HepG2 (cell line): ENCODE measurements around the gene ITPK1. TPM values are rescaled to one million over a fixed set of nuclear protein-coding genes. Genes with fewer than 3 reads are reported as not detected.

Source experiments
- ATAC-seq: fragments of 200-7000 bp; cut with Tn5 transposase; 3 replicates; pipeline ENCODE4 v1.9.1; 2020; ENCODE audit warnings: mild to moderate bottlenecking, moderate library complexity
- BruUV-seq: library from RNA; stranded (reverse); fragments of 400-500 nt; replicated peaks from 2 replicates; lab custom pipeline; 2021; lab: Mats Ljungman, UMichigan
- CTCF ChIA-PET: fragments of 300-600 bp; formaldehyde crosslinking; extraction: SDS; loops from one replicate; lab custom pipeline; 2021; ENCODE audit warnings: low total read pairs, inconsistent platforms, low intra/inter-chr PET ratio; lab: Yijun Ruan, JAX
- POLR2A ChIA-PET: fragments of 350-600 bp; sonication (Branson Sonifier 250); formaldehyde crosslinking; loops from one replicate; lab custom pipeline; 2020; ENCODE audit warnings: antibody characterized with exemption, inconsistent platforms; lab: Yijun Ruan, JAX
- DNase-seq: peaks from one replicate; pipeline ENCODE4 v3.0.0-alpha.2; 2015; ENCODE audit warnings: low spot score
- FAIRE-seq: peaks from 3 replicates; lab custom pipeline; 2011; peaks lifted over from hg19 to GRCh38; lab: Jason Lieb, UNC
- H2AFZ ChIP-seq: one replicate; pipeline ENCODE4 v1.6.1; 2011; ENCODE audit warnings: low read length, inconsistent platforms
- H3K27ac ChIP-seq: fragments of 300-600 bp; 3 replicates; pipeline ENCODE4 v1.8.0; 2011; ENCODE audit warnings: mixed run types, mild to moderate bottlenecking, mixed read lengths, low read length, inconsistent platforms; ENCODE audit not compliant: insufficient read depth; ENCODE audit errors: extremely low read length
- H3K27me3 ChIP-seq, 2 experiments: fragments of 200-600 bp in 1 of 2; 2 replicates in 1 of 2; 3 replicates in 1 of 2; pipeline versions ENCODE4 v1.6.0 to v1.8.0; 2011; ENCODE audit warnings: low read length in 2 of 2, mild to moderate bottlenecking in 2 of 2, moderate library complexity in 2 of 2, inconsistent platforms in 1 of 2; ENCODE audit not compliant: insufficient read depth in 2 of 2, control insufficient read depth in 1 of 2
- H3K36me3 ChIP-seq, 2 experiments: fragments of 200-600 bp in 1 of 2; replicated peaks in 1 of 2; 2 replicates in 1 of 2; 3 replicates in 1 of 2; pipeline versions ENCODE4 v1.5.1 to v1.8.0; 2011; ENCODE audit warnings: low read length in 2 of 2, inconsistent platforms in 1 of 2; ENCODE audit not compliant: insufficient read depth in 2 of 2, control insufficient read depth in 1 of 2
- H3K4me1 ChIP-seq: 2 replicates; pipeline ENCODE4 v1.5.1; 2012; ENCODE audit warnings: low read length, inconsistent platforms; ENCODE audit not compliant: insufficient read depth
- H3K4me2 ChIP-seq: 2 replicates; pipeline ENCODE4 v1.6.0; 2011; ENCODE audit warnings: low read depth, low read length, inconsistent platforms
- H3K4me3 ChIP-seq, 3 experiments: fragments of 200-600 bp in 1 of 3; sonication (generic), shearing (Covaris generic) in 1 of 3; replicated peaks in 1 of 3; 2 replicates each; pipeline ENCODE4 v1.5.1; 2011 to 2016; ENCODE audit warnings: low read length in 3 of 3, inconsistent platforms in 2 of 3, low read depth in 2 of 3, mild to moderate bottlenecking in 2 of 3, control low read depth in 1 of 3, mixed read lengths in 1 of 3; ENCODE audit not compliant: insufficient read depth in 1 of 3
- H3K79me2 ChIP-seq: one replicate; pipeline ENCODE4 v1.6.1; 2011; ENCODE audit warnings: low read length, inconsistent platforms; ENCODE audit not compliant: insufficient read depth
- H3K9ac ChIP-seq: 2 replicates; pipeline ENCODE4 v1.6.0; 2011; ENCODE audit warnings: mild to moderate bottlenecking, low read depth, low read length, inconsistent platforms; ENCODE audit not compliant: insufficient read depth
- H3K9me3 ChIP-seq: 2 replicates; pipeline ENCODE4 v1.5.1; 2012; ENCODE audit warnings: mild to moderate bottlenecking, low read length
- H4K20me1 ChIP-seq: 2 replicates; pipeline ENCODE4 v1.6.0; 2011; ENCODE audit warnings: inconsistent platforms, mild to moderate bottlenecking, low read length, moderate library complexity; ENCODE audit not compliant: insufficient read depth
- DPF2 ChIP-seq: sonication (generic); formaldehyde crosslinking; IDR thresholded peaks from 2 replicates; pipeline ENCODE4 v1.4.0; 2020; ENCODE audit warnings: mild to moderate bottlenecking, low read depth, missing genetic modification reagents, borderline replicate concordance
- GATAD2A ChIP-seq: IDR thresholded peaks from 2 replicates; pipeline ENCODE4 v1.6.1; 2016
- HNRNPL ChIP-seq: fragments of 200-400 bp; formaldehyde crosslinking; IDR thresholded peaks from 2 replicates; pipeline ENCODE4 v1.6.1; 2017; ENCODE audit warnings: mild to moderate bottlenecking, low read depth, low read length
- MXD4 ChIP-seq: IDR thresholded peaks from 2 replicates; pipeline ENCODE4 v1.6.1; 2016; ENCODE audit warnings: mild to moderate bottlenecking, missing biosample characterization, missing genetic modification reagents
- PRMT3 ChIP-seq: sonication (generic); formaldehyde crosslinking; IDR thresholded peaks from 2 replicates; pipeline ENCODE4 v1.8.1; 2022; ENCODE audit warnings: low read depth, mild to moderate bottlenecking, moderate library complexity, missing genetic modification reagents, borderline replicate concordance
- PTBP1 ChIP-seq: fragments of 200-400 bp; formaldehyde crosslinking; IDR thresholded peaks from 2 replicates; pipeline ENCODE4 v1.6.1; 2018; ENCODE audit warnings: low read length, low read depth; ENCODE audit not compliant: poor library complexity, severe bottlenecking
- RAD51 ChIP-seq: fragments of 450-650 bp; IDR thresholded peaks from 2 replicates; pipeline ENCODE4 v1.6.1; 2016; ENCODE audit warnings: borderline replicate concordance
- ZFAT ChIP-seq: sonication (generic); formaldehyde crosslinking; conservative IDR thresholded peaks from 2 replicates; pipeline ENCODE4 v1.8.1; 2023; ENCODE audit warnings: missing genetic modification reagents, inconsistent platforms
- ZFP90 ChIP-seq: sonication (generic); formaldehyde crosslinking; IDR thresholded peaks from 2 replicates; pipeline ENCODE4 v1.8.0; 2022; ENCODE audit warnings: missing genetic modification reagents, mild to moderate bottlenecking, inconsistent platforms, borderline replicate concordance
- ZKSCAN8 ChIP-seq: IDR thresholded peaks from 2 replicates; pipeline ENCODE4 v1.6.1; 2016; ENCODE audit warnings: borderline replicate concordance, missing genetic modification reagents, missing compliant biosample characterization
- ZNF329 ChIP-seq: sonication (generic); formaldehyde crosslinking; IDR thresholded peaks from 2 replicates; pipeline ENCODE4 v1.9.0; 2021; ENCODE audit warnings: low read depth, mild to moderate bottlenecking, missing genetic modification reagents
- ZSCAN22 ChIP-seq: sonication (generic); formaldehyde crosslinking; IDR thresholded peaks from 2 replicates; pipeline ENCODE4 v1.4.0; 2020; ENCODE audit warnings: mild to moderate bottlenecking, missing genetic modification reagents
- ZSCAN25 ChIP-seq: sonication (generic); formaldehyde crosslinking; IDR thresholded peaks from 2 replicates; pipeline ENCODE4 v1.8.0; 2022; ENCODE audit warnings: mild to moderate bottlenecking, missing genetic modification reagents
- WGBS: methylation state at CpG from one replicate; pipeline ENCODE4 v1.1.6; 2017; ENCODE audit warnings: low lambda C conversion rate; 5-methylcytosine and 5-hydroxymethylcytosine counted together
- in situ Hi-C: cut with HindIII; loops from 2 replicates; pipeline ENCODE4 v1.10.0; 2017; ENCODE audit warnings: low pct_unique_long_range_greater_than_20kb; ENCODE audit not compliant: extremely low pct_ligation_motif_present
- intact Hi-C: fragments of 100-400 bp; cut with micrococcal nuclease; formaldehyde crosslinking; loops from one replicate; pipeline ENCODE4 v1.10.0; 2022; ENCODE audit not compliant: unreplicated experiment
- polyA plus RNA-seq, 8 experiments: library from polyadenylated mRNA; depleted of rRNA in 3 of 8; stranded (reverse) in 7 of 8; unstranded in 1 of 8; fragments of >200 nt; fragmentation: Illumina TruSeq in 4 of 8; extraction: Trizol in 4 of 8; gene quantifications; 2 replicates each; pipeline versions ENCODE4 v1.2.1 to v1.2.3, GENCODE V29; 2011 to 2016; ENCODE audit warnings: low read depth in 4 of 8, missing spikeins in 1 of 8, mixed read lengths in 1 of 8; ENCODE audit not compliant: insufficient read depth in 1 of 8
- total RNA-seq, 5 experiments: library from RNA; depleted of rRNA; stranded (reverse); fragments of >200 nt; fragmentation: Illumina TruSeq; extraction: Trizol; gene quantifications; 2 replicates each; pipeline ENCODE4 v1.2.3, GENCODE V29; 2016; ENCODE audit warnings: low read depth in 1 of 5
- TF ChIP-seq, protein P1 (sequence below): sonication (generic); formaldehyde crosslinking; IDR thresholded peaks from 2 replicates; pipeline ENCODE4; 2020; ENCODE audit warnings: missing genetic modification reagents, mild to moderate bottlenecking, borderline replicate concordance

The ITPK1 gene
- total and polyA plus RNA-seq, 2 of the 13 experiments (the other 11 are each of a cell fraction or from before 2014, with no cell fraction given), result 20.5 to 47.5 TPM

DNA sequence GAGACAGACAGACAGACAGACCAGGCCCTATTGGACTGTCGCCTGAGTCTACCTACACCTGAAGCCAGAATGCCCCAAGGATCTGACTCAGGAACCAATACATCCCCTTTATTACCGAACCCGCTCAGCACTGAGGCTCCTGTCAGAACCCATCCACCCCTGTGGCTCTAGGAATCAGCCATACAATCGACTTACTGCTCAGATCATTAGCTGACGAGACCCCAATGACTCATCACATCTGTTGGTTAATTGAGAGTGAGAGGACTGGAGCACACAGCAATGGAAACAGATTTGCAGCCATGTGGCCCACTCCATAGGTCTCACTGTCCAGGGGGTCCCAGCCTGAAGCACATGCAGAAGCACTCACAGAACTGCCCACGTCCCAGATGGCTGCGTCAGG lies 15.2 kb downstream of the ITPK1 start (continued):
- TF ChIP-seq PTBP1, result no peak
- TF ChIP-seq PRMT3, result no peak
- TF ChIP-seq ZFP90 (CRISPR knock-in tag), result no peak
- no peak for TF ChIP-seq ZKSCAN8 (CRISPR knock-in tag)

DNA sequence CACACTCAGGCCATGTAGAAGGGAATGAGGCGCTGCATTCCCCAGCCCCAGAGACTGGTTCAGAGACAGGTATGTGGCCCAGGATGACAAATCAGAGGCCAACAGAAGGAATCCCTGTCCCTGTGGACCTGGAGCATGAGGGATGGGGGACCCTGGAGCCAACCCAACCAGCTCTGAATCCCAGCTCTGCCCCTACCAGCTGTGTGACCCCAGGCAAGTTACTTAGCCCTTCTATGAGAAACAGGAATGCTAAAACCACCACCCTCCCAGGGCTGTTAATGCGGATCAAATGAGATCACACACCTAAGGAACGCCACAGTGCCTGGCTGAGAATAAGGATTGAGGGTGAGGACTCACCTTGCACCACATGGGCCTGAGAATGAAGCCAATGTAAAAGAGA lies 15.6 kb downstream of the ITPK1 start:
- Histone ChIP-seq H4K20me1 (peaks cover 10% of the 10 kb centered on the region; the same call in 1 of the 2 replicates), H3K27me3 (no peaks in the 10 kb centered on the region), H3K4me2 (no peak overlapping the region), H3K9ac (no peak overlapping the region), H2AFZ (no peak overlapping the region), H3K9me3 (no peaks in the 10 kb centered on the region), H3K79me2 (peaks cover 24% of the 10 kb centered on the region), H3K27ac (no peak overlapping the region), H3K36me3 (no peaks in the 10 kb centered on the region), H3K4me1 (peaks cover 43% of the 10 kb centered on the region), H3K4me3 (no peak overlapping the region)
- 97% methylated on average over 3 of the region's 3 CpGs for WGBS
- ChIA-PET POLR2A (no interaction called here), CTCF (no interaction called here)
- FAIRE-seq, result no peak
- no peak for DNase-seq
- intact Hi-C loops, result no loop called here
- no TSS peak for BruUV-seq
- TF ChIP-seq RAD51, result no peak
- ATAC-seq, result no peak
- in situ Hi-C loops, result no loop called here

DNA sequence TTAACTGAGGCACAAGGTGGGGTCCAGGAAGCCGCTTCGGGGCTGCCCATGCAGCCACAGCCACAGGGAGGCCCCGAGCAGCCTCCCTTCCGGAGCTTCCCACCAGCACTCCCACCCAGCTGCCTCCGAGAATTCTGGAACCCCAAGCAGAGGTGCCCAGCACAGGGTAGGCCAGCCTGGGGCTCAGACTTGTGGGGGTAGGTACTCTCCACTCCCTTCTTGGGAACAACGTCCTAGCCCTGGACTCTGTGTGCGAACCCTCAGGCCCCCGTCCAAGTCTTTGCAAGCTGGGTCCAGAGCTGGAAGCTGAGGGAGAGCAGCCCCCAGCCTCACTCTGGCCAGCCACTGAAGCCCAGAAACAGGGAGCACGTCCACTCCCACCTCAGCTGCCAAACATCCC lies 16.1 kb downstream of the ITPK1 start:
- Histone ChIP-seq H3K4me3 (no peak overlapping the region), H3K9ac (no peak overlapping the region), H3K27ac (no peak overlapping the region)
- intact Hi-C loops, result no loop called here
- TF ChIP-seq ZSCAN22 (no peak), ZNF329 (CRISPR knock-in tag) (no peak), ZFAT (CRISPR knock-in tag) (no peak), MXD4 (CRISPR knock-in tag) (no peak), HNRNPL (no peak), ZSCAN25 (CRISPR knock-in tag) (no peak), GATAD2A (CRISPR knock-in tag) (no peak), DPF2 (CRISPR knock-in tag) (no peak)
- TF ChIP-seq, protein P1, sequence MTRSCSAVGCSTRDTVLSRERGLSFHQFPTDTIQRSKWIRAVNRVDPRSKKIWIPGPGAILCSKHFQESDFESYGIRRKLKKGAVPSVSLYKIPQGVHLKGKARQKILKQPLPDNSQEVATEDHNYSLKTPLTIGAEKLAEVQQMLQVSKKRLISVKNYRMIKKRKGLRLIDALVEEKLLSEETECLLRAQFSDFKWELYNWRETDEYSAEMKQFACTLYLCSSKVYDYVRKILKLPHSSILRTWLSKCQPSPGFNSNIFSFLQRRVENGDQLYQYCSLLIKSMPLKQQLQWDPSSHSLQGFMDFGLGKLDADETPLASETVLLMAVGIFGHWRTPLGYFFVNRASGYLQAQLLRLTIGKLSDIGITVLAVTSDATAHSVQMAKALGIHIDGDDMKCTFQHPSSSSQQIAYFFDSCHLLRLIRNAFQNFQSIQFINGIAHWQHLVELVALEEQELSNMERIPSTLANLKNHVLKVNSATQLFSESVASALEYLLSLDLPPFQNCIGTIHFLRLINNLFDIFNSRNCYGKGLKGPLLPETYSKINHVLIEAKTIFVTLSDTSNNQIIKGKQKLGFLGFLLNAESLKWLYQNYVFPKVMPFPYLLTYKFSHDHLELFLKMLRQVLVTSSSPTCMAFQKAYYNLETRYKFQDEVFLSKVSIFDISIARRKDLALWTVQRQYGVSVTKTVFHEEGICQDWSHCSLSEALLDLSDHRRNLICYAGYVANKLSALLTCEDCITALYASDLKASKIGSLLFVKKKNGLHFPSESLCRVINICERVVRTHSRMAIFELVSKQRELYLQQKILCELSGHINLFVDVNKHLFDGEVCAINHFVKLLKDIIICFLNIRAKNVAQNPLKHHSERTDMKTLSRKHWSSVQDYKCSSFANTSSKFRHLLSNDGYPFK (CRISPR knock-in tag), result no peak
- TF ChIP-seq, all 625 proteins: peak for 0
- no peak overlapping the region for H2AFZ ChIP-seq
- peaks cover 24% of the 10 kb centered on the region for H3K79me2 ChIP-seq
- peaks cover 38% of the 10 kb centered on the region for H3K4me1 ChIP-seq
- ATAC-seq, result no peak
- H3K9me3 ChIP-seq, result no peaks in the 10 kb centered on the region
- H3K36me3 ChIP-seq, result no peaks in the 10 kb centered on the region
- no peaks in the 10 kb centered on the region for H3K27me3 ChIP-seq
- FAIRE-seq, result no peak
- WGBS, result no CpG with 5 or more reads among the region's 9 CpGs
- POLR2A ChIA-PET, result no interaction called here
- no TSS peak for BruUV-seq
- no peak for DNase-seq
- in situ Hi-C loops, result no loop called here
- CTCF ChIA-PET, result no interaction called here
- H3K4me2 ChIP-seq, result no peak overlapping the region
- H4K20me1 ChIP-seq, result peaks cover 7% of the 10 kb centered on the region; the same call in 1 of the 2 replicates
